ENCODE measurements around the gene ATOH8.
A peak's percentile ranks its signal among the peaks of the same experiment; 100 is the strongest.

The ATOH8 gene

GRCh38 chr2:85737961-85738360 is 15.8 kb upstream of the ATOH8 start:
- DNase-seq, result no peak

DNA sequence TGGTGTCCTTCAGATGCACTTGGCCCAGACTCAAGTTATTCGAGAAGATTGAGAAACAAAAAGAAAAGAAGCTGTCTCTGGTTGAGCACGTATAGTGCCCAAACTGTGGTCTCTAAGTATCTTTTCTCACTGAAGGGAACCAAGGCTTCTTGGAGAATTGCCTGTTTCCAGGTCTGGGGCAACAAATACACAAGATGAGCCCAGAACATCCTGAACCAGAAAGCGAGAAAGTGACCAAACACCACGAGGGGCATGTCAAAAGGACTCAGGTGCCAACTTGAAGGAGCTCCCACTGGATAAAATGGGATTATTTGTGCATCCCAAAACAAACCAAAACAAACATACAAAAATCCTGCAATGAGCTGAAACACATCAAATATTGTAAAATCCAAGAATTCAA is 13.6 kb upstream of the ATOH8 start:
- no peak for DNase-seq

DNA sequence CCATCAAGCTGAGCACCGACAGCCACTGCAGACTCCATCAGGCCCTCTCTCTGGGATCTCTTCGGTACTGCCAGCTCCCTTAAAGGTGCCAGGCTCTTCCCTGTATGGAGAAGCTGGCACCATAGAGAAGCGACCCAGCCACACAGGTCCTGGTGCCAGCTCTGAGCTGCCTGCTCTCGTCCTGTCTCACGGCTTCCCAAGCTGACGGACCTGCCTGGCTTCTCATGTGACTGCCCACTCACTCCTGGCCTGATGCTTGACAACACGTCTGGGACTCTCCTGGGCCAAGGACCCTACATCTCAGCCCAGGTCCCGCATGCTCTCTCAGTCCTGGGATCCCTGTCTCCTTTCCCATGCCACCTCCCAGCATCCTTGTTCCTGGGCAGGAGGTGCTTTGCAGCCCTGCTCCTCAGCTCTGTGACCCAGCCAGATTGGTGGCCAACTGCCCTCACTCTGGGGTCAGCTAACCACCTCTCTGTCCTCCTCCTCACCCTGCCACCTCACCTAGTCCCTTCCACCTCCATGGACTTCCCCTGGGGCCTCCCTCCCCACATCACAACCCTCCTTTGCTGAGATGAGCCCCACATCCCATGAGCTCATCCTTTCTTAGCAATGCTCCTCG is 12.5 kb upstream of the ATOH8 start:
- no peak for DNase-seq

DNA sequence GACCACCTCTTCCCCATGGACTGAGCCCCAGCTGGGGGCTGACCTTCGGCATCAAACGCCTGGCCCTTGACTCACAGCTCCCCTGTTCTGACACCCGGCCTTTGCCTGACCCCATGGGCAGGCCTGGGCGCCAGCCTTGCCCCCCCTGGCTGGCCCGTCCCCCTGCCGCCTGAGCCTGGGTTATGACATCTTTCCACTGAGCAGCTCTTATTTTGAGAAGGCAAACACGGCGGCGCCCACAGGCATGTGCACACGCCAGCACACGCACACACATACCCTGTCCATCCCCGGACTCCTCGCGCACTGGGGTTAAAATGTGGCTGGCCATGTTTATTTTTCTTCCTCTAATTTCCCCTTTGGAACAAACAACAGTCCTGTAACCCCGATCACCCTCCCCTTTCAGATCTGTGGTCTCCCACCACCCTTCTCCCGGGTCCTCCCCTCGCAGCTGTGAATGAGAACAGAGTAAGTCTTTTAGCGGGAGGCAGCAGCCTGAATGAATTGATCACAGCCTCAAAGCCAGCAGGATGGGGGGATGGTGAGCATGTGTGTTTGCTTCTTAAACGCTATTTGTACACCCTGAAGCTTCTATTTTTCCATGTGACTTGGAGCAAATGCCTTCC is 11.8 kb upstream of the ATOH8 start:
- peak; percentile 80 for DNase-seq

GRCh38 chr2:85743304-85743978 is 10.3 kb upstream of the ATOH8 start:
- DNase-seq, result no peak

DNA sequence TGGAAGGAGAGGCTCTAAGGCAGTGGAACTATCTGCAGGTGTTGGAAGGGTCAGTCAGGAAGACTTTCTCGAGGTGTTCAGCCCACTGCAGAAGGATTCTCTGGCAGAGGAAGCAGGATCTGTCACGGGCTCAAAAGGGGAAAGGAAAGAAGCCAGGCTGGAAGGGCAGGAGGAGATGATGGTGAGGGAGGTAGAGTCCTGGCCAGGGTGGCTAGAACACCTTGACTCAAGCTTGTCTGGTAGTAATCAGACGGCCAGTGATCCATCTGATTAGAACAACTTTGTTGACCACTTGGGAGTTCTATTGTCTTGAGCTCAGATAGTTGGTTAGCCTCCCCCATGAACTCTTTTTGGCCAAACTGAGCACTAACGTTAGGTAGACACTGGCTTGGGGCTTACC is 9.7 kb upstream of the ATOH8 start:
- no peak for DNase-seq

- DNase-seq, result no peak
Observed at GRCh38 chr2:85744741-85745601, 8.8 kb upstream of the ATOH8 start.

DNA sequence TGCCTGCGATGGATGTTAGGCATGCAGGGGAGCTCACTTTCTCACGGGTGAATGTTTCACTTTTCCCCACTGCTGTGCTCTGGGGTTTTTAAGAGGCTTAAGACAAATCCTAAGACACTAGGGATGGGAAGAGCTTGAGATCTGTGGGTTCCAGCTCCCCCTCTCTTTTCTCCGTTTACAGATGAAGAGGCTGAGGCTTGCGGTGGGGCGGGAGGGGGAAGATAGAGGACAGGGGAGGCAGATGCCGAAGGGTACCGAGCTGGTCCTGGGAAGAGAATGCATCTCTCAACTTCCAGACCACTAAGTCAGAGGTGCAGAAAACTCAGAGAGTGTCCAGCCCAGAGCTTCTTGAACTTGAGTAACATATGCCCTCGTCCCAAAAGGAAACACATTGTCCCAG is 8.2 kb upstream of the ATOH8 start:
- no peak for DNase-seq

DNA sequence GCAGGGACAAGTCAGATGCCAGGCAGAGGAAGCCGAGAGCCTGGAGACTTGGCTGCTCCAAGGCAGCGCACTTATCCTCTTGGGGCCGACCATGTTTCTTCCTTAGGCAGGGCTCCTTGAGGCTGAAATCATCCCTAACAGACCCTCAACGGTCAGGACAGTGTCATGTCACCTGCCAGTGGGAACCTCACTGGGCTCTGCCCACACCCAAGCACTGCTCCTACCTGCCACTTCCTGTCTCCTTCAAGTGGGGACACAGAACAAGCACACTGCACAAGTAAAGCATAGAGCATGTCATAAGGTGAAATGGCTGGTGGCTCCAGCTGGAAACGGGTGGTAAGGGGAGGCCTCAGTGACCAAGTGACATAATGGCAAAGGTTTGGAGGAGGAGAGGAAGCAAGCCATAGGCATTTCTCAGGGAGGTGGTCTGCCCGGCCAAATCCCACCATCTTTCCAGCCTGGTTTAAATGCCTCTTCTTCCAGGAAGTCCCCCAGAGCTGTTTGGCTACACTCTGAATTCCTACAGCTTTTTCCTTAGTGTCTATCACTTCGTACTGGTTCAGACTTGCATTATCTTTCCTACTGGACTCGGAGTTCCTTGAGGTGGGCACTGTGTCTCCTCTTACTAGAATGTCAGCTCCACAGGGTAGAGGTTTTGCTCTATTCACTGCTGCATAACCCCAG is 7.3 kb upstream of the ATOH8 start:
- no peak for DNase-seq

DNA sequence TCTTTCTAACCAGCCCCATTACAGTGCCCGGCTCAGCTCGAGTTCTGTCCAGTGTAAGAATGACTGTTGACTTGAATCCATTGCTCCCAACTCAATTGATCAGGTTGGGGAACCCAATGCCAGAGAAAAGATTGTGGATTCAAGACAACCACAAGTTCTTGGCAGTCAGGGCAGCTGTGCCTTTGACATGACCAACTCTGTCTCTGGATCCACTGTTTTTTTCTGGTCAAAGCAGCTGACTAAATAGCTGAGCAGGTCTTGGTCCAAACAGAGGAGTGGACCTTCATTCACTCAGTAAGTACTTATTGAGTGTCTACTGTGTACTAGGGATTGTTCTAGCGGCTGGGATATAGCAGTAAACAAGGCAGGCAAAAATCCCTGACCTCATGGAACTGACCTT is 6.3 kb upstream of the ATOH8 start:
- no peak for DNase-seq

GRCh38 chr2:85748039-85748734 is 5.6 kb upstream of the ATOH8 start:
- DNase-seq, result no peak

DNA sequence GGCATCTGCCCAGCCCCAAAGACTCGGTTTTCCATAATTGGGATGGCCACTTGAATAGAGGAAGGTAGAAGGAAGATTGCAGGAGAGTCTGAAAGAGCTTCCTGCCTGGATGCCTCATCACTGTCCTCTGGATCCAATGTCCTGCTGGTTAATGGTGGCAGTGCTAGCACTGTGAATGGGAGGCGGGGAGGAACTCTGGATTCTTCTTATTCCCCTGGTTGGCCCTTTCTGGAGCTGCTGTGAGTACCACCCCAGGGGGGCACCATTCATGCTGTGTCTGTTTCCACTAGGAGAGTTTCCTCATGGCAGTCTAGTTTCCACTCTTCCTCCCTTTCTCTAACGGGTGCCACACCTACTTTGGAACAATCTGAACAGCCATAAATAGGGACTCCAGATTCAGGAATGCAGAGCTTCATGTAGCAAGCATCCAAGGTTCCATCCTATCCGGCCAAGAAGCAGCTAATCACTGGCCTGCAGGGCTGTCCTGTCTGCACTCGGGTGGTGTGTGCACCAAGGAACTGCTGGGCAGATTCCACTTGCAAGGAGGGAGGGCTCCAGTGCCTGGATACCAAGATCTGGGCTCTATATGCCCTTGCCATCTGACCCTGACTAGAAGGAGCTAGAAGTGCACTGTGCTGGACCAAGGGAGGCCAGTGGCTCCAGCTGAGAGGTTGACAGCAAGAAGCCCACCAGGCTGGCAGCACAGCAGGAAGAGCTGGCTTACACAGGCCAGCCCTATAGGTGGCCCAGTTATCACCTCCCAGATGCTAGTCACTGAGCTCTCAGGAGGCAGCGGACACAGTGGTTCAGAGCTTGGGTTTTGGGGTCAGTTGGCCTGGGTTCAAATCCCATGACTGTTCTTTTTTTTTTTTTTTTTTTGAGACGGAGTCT is 4.6 kb upstream of the ATOH8 start:
- DNase-seq, result peak; percentile 85

- peak; percentile 60 for DNase-seq
Observed at GRCh38 chr2:85750587-85751575, 2.9 kb upstream of the ATOH8 start.

GRCh38 chr2:85751627-85752026 is 2.2 kb upstream of the ATOH8 start:
- DNase-seq, result no peak

DNA sequence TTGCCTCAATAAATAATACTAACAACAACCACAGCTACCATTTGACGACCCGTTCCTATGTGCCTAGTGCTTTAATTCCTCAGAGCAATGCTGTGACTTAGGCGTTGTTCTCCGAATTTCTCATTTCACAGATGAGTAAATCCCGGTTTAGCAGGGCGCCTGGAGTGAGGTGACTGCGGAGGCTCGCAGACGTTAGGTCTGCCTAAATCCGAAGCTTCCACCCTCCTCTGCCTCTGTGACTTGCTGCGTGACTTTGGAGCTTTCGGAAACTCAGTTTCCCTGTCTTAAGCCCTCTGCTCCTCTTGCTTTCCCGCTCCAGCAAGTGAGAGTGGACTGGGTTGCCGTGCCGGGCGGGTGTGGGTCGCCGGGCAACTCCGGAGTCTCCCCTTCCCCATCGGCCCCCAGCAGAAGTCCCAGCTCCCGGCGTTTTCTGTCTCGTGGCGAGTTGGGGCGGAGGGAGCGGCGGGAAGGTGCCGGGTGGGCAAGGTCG is 711 bp upstream of the ATOH8 start:
- no peak for DNase-seq

- peak; percentile 88 for DNase-seq
Observed at GRCh38 chr2:85754313-85755095, 713 bp downstream of the ATOH8 start.

DNA sequence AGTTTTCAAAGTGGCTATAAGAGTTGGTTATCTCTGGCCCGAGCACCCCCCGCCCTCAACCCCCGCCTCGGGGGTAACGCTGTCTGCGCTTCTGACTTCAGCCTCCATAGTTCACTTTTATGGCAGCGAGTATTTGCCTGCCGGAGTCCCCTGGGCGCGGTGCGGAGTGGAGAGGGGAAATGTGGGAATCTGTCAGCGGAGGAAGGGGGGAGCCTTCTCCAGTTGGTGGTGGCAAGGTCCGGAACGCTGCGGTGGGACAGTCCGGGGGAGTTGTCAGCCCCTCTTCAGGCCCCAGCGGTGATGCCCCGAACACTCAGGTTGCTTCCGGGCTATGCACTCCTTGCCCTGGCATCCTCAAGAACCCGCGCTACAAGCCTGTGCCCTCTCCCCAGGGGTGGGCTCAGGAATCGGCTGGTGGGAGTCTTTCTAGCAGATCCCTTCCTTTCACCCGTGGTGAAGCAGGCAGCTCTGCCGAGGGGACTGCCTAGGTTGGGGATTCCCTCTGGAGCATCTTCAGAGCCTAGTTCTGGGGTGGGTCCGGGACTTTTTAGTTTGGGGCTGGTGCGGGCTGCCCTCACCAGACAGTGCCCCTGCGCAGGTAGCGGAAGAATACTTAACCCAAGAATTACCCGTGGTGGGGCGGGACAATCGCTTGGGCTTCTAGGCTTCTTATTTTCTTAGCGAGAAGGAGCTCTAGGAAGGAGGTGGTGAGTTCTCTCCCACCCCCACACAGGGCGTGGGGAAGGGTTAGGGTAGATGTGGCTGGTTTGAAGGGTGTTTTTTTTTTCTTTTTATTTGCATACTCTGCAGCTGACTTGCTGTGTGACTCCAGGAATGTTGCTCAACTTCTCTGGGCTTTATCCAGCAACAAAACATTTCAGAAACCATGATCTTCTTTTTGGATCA is 1.6 kb downstream of the ATOH8 start:
- DNase-seq, result peak; percentile 54

GRCh38 chr2:85756195-85756594 is 2.4 kb downstream of the ATOH8 start:
- DNase-seq, result no peak
